22Rv1 (cell line): ENCODE measurements around the gene NFX1.

Experiments
- ZFX ChIP-seq: fragments of 450-650 bp; IDR thresholded peaks from 2 replicates; pipeline ENCODE4 v1.6.1; 2017; ENCODE audit warnings: antibody characterized with exemption, borderline replicate concordance
- TF ChIP-seq, protein P1 (sequence below): fragments of 450-650 bp; IDR thresholded peaks from 2 replicates; pipeline ENCODE4 v1.5.1; 2017; ENCODE audit warnings: mild to moderate bottlenecking

DNA sequence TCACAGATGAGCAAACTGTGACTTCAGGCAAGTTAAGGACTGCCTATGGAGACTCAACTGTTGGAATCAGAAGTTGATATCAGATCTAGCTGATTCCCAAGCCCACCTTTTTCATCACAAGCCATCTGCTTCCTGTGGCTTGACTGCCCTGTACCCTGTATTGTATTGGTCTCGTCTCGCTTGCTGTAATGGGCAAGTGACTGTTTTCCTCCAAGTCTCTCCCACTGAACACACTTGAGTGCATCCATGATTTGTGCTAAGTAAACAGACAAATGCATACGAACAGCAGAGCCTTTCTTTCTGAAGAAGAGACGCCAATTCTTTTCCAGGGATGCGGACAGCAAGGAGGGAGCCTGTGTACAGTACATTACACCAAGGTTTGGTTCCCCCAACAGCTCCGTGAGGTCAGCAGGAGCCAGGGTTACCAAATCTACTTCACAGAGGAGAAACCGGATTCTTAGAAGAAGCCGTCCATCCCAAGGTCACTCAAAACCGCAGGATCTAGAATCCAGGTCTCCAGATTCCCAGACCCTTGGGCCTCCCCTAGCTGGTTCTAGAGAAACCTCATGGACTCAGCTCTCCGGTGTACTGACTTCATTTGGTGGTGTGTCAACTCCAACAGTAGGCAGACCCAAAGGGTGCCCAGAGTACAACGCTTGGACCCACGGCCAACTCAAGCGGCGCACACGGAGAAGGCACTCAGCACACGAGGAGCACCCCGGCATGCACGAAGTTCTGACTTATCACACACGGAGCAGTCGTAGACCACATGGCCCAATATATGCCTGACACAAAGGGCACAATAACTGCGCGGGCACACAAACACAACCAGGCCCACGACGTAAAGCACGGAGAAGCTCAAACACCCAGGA lies 26.9 kb upstream of the NFX1 start:
- TF ChIP-seq, protein P1, sequence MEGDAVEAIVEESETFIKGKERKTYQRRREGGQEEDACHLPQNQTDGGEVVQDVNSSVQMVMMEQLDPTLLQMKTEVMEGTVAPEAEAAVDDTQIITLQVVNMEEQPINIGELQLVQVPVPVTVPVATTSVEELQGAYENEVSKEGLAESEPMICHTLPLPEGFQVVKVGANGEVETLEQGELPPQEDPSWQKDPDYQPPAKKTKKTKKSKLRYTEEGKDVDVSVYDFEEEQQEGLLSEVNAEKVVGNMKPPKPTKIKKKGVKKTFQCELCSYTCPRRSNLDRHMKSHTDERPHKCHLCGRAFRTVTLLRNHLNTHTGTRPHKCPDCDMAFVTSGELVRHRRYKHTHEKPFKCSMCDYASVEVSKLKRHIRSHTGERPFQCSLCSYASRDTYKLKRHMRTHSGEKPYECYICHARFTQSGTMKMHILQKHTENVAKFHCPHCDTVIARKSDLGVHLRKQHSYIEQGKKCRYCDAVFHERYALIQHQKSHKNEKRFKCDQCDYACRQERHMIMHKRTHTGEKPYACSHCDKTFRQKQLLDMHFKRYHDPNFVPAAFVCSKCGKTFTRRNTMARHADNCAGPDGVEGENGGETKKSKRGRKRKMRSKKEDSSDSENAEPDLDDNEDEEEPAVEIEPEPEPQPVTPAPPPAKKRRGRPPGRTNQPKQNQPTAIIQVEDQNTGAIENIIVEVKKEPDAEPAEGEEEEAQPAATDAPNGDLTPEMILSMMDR = no peak
- TF ChIP-seq ZFX = no peak
